Mucosa of gallbladder (tissue), 1 donor: ENCODE results near the gene GHRH. TPM values are rescaled to one million over a fixed set of nuclear protein-coding genes. Genes with fewer than 3 reads are reported as not detected.
A peak's percentile ranks its signal among the peaks of the same experiment; 100 is the strongest.

Source experiments
- DNase-seq: peaks from one replicate; pipeline ENCODE4 v3.0.0-alpha.2; 2020; ENCODE audit warnings: low spot score
- total RNA-seq: library from RNA; stranded (reverse); gene quantifications from one replicate; pipeline ENCODE4 v1.2.1, GENCODE V29; 2021
- donor health status: DM: no; HTN: no; CAD: no.

GHRH gene
- total RNA-seq, 1 donor from 2014 or later: not detected

GRCh38 chr20:37238426-37238825, 23.2 kb downstream of the GHRH start:
- no peak for DNase-seq

DNA sequence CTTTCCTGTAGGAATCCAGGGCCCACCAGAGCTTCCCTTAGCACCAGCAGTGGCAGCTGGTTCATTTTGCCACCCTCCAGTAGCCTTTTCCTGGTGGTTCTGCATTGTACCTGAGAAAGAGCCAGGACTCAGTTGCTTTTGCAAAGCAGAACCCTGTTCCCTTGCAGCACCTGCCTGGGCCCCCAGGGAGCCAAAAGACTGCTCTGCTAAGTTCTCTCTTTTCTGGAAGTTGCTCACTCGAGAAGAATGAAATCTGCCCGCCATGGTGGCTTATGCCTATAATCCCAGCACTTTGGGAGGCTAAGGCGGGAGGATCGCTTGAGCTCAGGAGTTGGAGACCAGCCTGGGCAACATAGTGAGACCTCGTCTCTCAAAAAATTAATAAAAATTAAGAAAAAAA, 24.0 kb downstream of the GHRH start:
- DNase-seq: no peak

DNA sequence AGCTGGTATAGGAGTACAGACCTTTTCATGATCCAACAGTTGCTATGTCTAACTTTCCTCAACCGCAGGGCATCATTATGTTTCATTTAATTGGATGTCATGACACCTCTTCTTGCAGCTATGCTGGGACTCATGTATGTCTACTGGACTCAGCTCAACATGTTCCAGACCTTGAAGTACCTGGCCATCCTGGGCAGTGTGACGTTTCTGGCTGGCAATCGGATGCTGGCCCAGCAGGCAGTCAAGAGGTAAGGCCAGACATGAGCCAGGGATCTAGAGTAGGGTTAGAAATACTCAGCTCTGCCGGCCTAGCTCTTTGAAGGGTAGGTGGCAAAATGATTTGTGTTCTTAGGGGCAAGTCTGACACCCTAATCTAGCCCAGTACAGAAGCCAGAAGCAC, 25.2 kb downstream of the GHRH start:
- no peak for DNase-seq

- no peak for DNase-seq
Observed at GRCh38 chr20:37235065-37235464, 26.5 kb downstream of the GHRH start.

- DNase-seq: no peak
Observed at GRCh38 chr20:37234254-37234581, 27.4 kb downstream of the GHRH start.

DNA sequence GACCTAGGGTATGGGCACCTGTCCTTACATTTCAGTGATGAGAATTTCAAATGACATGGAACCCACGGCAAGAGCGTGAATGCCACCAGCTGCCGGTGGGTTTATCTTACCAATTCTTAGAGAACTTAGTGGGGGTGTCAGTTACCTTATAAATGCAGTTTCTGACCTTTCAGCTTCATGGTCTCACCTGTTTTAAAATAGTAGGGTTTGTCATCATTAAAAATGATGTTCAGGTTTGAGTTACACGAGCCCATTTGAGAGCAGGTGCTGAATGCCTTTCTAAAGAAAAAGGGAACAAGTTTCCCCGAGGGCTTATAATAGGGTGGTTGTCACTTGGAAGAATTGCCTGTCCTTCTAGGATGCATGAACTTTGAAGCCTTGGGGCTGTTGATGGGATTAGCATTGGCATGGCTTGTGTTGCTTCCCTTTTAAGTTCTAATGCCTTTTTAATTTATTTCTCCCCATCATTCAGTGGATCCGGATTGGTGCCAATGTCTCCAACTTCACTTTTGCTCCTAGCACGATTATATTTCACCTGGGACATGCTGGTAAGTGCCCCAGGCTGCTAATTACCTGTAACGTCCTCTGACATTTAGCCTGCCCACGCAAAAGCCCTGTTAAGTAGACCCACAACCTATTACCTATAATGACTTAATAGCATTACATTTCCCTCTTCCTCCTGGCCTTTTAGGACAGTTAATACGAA, 27.9 kb downstream of the GHRH start:
- DNase-seq: no peak

GRCh38 chr20:37231947-37232630, 29.5 kb downstream of the GHRH start:
- no peak for DNase-seq

- no peak for DNase-seq
Observed at GRCh38 chr20:37230200-37230599, 31.4 kb downstream of the GHRH start.

- no peak for DNase-seq
Observed at GRCh38 chr20:37229357-37229756, 32.3 kb downstream of the GHRH start.

GRCh38 chr20:37228656-37229055, 33.0 kb downstream of the GHRH start:
- no peak for DNase-seq

DNA sequence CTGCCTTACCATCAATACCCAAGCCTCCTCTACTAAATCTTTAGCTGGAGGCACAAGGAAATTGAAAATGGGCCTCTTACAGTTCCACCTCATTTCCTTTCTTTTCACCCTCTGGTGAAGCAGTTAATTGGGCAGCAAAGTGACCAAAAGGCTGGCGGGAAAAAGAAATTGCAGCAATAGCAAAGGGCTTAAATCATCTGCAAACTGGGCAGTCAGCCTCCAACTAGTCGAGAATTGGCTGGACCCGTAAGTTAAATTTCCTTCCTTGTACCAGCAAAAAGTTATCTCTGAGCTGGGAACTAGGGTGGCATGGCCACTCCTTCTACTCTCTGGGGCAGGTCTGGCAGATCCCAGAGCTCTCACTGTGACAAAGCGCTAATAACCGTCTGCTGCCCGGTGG, 33.5 kb downstream of the GHRH start:
- DNase-seq: no peak

DNA sequence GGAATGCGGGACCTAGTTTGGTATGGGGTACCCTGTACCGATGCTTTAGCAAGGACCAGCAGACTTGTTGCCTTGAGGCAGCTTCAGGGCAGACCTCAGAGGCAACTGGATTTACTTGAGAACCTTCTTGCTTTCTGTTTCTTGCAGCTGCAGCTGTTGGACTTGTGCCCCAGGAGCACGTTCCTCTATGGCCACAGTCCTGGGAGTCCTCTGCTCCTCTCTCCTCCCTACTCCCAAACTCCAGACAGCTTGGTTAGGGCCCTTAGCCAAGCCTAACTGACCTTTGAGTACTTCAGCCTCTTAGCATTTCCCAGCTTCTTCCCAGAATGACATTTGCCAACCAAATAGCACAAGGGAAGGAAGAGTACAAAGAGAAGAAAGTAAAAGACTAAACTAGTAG, 34.7 kb downstream of the GHRH start:
- DNase-seq: peak; percentile 62

DNA sequence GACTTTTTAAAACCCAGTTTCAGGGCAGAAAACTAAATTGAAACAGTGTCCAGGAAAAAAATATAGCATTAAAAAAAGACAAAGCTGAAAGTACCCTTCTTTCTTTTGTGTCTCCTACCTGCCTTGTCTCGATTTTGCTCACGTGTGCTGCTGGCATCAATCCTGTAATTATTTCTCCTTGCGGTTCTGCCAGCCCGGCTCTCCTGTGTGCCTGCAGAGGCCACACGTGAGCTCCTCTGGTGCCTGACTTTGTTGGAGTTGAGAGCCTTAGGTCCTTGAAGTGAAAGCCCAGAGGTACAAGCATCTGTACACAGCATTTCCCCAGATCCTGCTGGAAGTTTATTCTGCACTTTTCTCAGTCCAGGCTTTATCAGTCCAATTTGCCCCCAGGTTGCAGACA, 36.5 kb downstream of the GHRH start:
- no peak for DNase-seq

DNA sequence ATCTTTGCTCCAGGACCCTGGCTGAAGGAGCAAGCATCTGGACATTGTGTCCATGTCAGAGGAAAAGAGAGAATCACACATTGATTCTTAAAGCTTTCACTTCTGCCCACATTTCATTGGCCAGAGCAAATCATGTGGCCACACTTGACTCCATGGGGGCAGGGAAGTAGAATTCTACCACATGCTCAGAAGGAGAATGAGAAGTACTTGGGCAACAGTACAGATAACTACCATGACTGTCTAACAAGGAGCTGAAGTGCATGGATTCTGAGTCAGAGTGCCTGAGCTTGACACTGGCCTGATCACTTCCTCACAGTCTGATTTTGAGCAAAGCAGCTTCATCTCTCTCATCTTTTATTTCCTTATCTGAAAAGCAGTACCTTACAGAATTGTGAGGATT, 38.6 kb downstream of the GHRH start:
- DNase-seq: no peak

DNA sequence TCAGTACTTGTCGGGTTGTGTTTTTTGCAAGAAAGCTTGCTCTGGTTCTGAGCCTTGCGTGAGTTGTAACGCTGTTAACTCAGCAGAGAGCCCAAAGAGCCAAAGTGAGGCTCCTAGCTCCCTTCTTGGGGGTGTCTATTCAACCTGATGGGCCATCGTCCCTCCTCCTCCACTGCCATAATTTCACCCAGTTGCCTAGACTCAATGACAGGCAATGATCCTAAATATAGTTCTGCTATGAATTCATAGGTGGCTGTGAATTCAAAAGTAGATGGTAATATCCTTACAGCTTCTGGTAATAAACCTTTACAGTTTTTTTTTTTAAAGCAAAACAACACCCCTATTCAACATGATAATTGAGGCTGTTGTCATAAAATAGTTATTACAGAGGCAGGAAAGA, 39.5 kb downstream of the GHRH start:
- DNase-seq: no peak

DNA sequence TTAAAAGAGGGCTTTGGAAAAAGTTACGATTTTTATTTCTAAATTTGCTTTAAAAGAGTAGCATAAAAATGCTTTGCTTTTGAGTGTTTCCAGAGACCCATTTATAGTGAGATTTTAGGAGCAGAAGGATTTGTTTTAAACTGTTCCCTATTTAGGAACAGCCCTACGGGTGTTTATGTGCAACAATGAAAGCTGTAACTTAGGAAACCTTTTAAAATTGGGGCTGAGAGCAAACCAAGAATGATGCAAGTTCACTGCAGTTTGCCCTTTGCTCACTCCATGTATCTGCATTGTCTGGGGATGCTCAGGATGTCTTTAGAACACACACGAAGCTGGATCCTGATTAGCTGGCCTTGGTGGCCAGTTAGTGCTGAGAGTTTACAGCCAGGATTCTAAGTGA, 40.9 kb downstream of the GHRH start:
- DNase-seq: no peak

GRCh38 chr20:37219751-37220668, 41.6 kb downstream of the GHRH start:
- DNase-seq: no peak

DNA sequence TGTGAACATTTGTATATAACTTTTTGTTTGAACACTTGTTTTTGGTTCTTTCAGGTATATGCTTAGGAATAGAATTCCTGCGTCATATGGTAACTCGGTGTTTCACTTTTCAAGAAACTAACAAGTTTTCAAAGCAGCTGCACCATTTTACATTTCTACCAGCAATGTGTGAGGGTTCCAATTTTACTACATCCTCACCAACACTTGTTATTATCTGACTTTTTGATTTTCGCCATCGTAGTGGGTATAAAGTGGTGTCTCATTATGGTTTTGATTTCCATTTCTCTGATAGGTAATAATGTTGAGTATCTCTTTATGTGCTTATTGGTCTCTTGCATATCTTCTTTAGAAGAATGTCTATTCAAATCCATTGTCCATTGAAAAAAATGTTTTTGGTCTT, 42.6 kb downstream of the GHRH start:
- DNase-seq: no peak

DNA sequence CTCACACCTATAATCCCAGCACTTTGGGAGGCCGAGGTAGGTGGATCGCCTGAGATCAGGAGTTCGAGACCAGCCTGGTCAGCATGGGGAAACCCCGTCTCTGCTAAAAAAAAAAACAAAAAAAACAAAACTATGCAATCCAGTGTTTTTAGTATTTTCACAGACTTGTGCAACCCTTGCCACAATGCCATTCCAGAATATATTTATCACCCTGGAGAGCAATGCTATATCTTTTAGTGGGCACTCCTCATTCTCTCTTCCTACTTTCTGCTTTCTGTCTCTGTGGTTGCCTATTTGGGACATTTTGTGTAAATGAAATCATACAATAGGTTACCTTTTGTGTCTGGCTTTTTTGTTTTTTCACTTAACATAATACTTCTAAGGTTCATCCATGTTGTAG, 43.2 kb downstream of the GHRH start:
- no peak for DNase-seq

DNA sequence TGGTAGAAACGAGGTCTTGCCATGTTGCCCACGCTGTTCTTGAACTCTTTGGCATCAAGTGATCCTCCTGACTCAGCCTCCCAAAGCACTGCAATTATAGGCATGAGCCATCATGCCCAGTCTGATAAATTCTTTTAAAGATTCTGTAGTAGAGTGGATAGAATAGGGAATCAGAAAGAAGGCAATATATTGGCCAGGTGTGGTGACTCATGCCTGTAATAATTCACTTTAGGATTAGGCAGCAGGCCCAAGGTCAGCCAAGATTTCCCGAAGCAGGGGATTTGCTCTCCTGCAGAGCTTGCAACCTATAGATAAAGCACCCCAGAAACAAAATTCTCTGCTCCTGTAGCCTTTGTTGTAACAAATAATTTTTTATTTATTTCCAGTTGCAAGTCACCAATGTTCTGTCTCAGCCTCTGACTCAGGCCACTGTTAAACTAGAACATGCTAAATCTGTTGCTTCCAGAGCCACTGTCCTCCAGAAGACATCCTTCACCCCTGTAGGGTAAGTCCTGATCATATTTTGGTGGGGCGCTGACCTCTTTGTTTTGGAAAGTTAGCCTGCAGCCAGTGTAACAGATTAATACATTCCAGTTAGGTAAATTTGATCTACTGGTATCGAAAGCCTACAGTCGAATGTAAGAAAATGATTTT, 51.8 kb downstream of the GHRH start:
- no peak for DNase-seq

- DNase-seq: no peak
Observed at GRCh38 chr20:37209193-37209592, 52.4 kb downstream of the GHRH start.

- DNase-seq: no peak
Observed at GRCh38 chr20:37207171-37207570, 54.4 kb downstream of the GHRH start.
